ENCODE data around the gene TXLNG. TPM values are rescaled to one million over a fixed set of nuclear protein-coding genes. Genes with fewer than 3 reads are reported as not detected.

TXLNG gene
- total RNA-seq, 2 experiments from 2014 or later = 17.2 to 17.5 TPM

DNA sequence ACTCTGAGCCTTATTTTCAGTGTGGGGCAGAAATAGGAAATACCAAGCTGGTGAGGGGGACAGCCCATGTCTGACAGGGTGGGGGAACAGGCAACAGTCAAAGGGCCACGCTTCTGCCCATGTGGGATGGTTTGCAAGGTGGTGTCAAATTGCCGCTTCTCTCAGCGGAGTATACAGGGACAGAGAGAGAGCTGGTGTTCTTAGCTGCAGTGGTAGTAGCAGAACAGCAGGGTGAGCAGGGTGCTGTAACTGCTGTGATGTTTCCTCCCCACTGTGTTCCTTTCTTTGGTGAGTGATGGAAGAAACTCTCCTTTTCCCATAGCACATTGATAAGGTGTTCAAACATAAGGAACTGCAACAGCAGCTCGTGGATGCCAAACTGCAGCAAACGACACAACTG is 46.0 kb downstream of the TXLNG start:
- ATAC-seq (ENCODE audit: poor library complexity) = no peak
- peaks cover 55% of the 10 kb centered on the region for H3K36me3 ChIP-seq (ENCODE audit: insufficient read depth, low read length)
- Mint-ChIP-seq H3K36me3 (ENCODE audit: low read depth) (peaks cover 66% of the 10 kb centered on the region), H3K9me3 (no peaks in the 10 kb centered on the region), H3K4me3 (no peak overlapping the region), H3K27me3 (no peaks in the 10 kb centered on the region), H3K27ac (peak overlapping the region; percentile 14), H3K4me1 (ENCODE audit: low read depth) (no peaks in the 10 kb centered on the region)
- no peaks in the 10 kb centered on the region for H3K9me3 ChIP-seq (ENCODE audit: control insufficient read depth in 1 of 2, insufficient read depth in 1 of 2, low read length in 2 of 2)
- H3K27ac ChIP-seq (ENCODE audit: low read depth in 1 of 2, low read length in 2 of 2) = no peak overlapping the region
- TF ChIP-seq, protein P1, sequence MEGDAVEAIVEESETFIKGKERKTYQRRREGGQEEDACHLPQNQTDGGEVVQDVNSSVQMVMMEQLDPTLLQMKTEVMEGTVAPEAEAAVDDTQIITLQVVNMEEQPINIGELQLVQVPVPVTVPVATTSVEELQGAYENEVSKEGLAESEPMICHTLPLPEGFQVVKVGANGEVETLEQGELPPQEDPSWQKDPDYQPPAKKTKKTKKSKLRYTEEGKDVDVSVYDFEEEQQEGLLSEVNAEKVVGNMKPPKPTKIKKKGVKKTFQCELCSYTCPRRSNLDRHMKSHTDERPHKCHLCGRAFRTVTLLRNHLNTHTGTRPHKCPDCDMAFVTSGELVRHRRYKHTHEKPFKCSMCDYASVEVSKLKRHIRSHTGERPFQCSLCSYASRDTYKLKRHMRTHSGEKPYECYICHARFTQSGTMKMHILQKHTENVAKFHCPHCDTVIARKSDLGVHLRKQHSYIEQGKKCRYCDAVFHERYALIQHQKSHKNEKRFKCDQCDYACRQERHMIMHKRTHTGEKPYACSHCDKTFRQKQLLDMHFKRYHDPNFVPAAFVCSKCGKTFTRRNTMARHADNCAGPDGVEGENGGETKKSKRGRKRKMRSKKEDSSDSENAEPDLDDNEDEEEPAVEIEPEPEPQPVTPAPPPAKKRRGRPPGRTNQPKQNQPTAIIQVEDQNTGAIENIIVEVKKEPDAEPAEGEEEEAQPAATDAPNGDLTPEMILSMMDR (IDR thresholded peaks at IDR 0.05) = no peak
- no peak for DNase-seq
- POLR2A ChIA-PET = no interaction called here
- no peak overlapping the region for H3K4me3 ChIP-seq (ENCODE audit: low read length)
- CTCF ChIA-PET = no interaction called here
- intact Hi-C loops (cut with DNase I, micrococcal nuclease) = no loop called here
- no peaks in the 10 kb centered on the region for H3K4me1 ChIP-seq (ENCODE audit: insufficient read depth, low read length)
- H3K27me3 ChIP-seq (ENCODE audit: control insufficient read depth in 1 of 2, insufficient read depth in 2 of 2, low read length in 2 of 2) = no peaks in the 10 kb centered on the region

DNA sequence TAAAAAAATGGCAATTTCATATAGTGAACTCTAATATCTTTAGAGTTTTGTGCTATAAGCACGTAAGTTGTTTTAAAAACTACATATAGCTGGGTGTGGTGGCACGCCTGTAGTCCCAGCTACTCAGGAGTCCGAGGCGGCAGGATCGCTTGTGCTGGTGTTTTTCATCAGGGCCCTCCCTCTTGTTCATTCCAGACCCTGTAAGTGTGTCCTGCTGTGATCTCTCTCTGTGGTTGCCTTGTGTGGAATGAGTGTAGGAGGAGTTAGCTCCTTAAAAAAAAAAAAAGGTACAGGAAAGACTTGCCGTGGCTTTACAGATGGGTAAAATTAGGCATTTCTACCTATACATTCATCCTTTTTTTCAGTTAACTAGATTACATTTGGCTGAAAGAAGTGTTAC is 48.5 kb downstream of the TXLNG start:
- ChIA-PET POLR2A (no interaction called here), CTCF (interaction anchor here (1.6 kb wide), 1 partner anchor 9 kb away, joined by 4 read pairs; no protein-coding TSS in a partner anchor)
- no peak overlapping the region for H3K4me3 ChIP-seq (ENCODE audit: low read length)
- H3K27me3 ChIP-seq (ENCODE audit: control insufficient read depth in 1 of 2, insufficient read depth in 2 of 2, low read length in 2 of 2) = no peaks in the 10 kb centered on the region
- Mint-ChIP-seq H3K9me3 (no peaks in the 10 kb centered on the region), H3K27ac (no peak overlapping the region), H3K4me1 (ENCODE audit: low read depth) (no peaks in the 10 kb centered on the region), H3K4me3 (no peak overlapping the region), H3K27me3 (no peaks in the 10 kb centered on the region), H3K36me3 (ENCODE audit: low read depth) (peaks cover 65% of the 10 kb centered on the region)
- intact Hi-C loops (cut with DNase I, micrococcal nuclease) = no loop called here
- ATAC-seq (ENCODE audit: poor library complexity) = no peak
- no peaks in the 10 kb centered on the region for H3K4me1 ChIP-seq (ENCODE audit: insufficient read depth, low read length)
- H3K9me3 ChIP-seq (ENCODE audit: control insufficient read depth in 1 of 2, insufficient read depth in 1 of 2, low read length in 2 of 2) = no peaks in the 10 kb centered on the region
- no peak for DNase-seq
- H3K36me3 ChIP-seq (ENCODE audit: insufficient read depth, low read length) = peaks cover 65% of the 10 kb centered on the region
- H3K27ac ChIP-seq (ENCODE audit: low read depth in 1 of 2, low read length in 2 of 2) = no peak overlapping the region
- TF ChIP-seq, protein P1 (IDR thresholded peaks at IDR 0.05) = no peak

DNA sequence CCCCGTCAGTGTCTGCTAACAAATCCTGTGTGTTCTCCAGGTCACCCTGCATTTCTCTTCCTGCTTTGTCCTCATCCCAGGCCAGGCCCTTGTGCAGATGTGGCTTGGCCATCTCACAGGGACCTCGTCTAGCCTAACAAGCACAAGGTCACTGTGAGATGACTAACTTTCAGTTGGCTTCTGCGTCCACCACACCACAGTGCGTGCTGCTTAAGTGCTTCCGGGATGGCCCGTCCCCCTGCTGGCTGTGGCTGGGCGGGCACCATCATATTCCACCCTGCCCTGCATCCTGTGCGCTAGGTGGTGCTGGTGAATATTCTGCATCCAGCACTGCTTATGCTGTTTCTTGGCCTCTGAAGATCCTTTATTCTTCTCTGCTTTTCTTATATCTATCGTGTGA is 50.1 kb downstream of the TXLNG start:
- peaks cover 66% of the 10 kb centered on the region for H3K36me3 ChIP-seq (ENCODE audit: insufficient read depth, low read length)
- peak in 3 of 14 experiments; percentile 2 to 44 (median 26) for DNase-seq
- ATAC-seq (ENCODE audit: poor library complexity) = peak; percentile 62
- no peak overlapping the region for H3K4me3 ChIP-seq (ENCODE audit: low read length)
- H3K27ac ChIP-seq (ENCODE audit: low read depth in 1 of 2, low read length in 2 of 2) = no peak overlapping the region
- TF ChIP-seq, protein P1 (IDR thresholded peaks at IDR 0.05) = no peak
- H3K9me3 Mint-ChIP-seq = no peaks in the 10 kb centered on the region
- H3K27ac Mint-ChIP-seq = no peak overlapping the region
- H3K4me1 ChIP-seq (ENCODE audit: insufficient read depth, low read length) = no peaks in the 10 kb centered on the region
- POLR2A ChIA-PET = no interaction called here
- H3K27me3 Mint-ChIP-seq = no peaks in the 10 kb centered on the region
- no peak overlapping the region for H3K4me3 Mint-ChIP-seq
- peaks cover 76% of the 10 kb centered on the region for H3K36me3 Mint-ChIP-seq (ENCODE audit: low read depth)
- H3K9me3 ChIP-seq (ENCODE audit: control insufficient read depth in 1 of 2, insufficient read depth in 1 of 2, low read length in 2 of 2) = no peaks in the 10 kb centered on the region
- H3K27me3 ChIP-seq (ENCODE audit: control insufficient read depth in 1 of 2, insufficient read depth in 2 of 2, low read length in 2 of 2) = no peaks in the 10 kb centered on the region
- intact Hi-C loops (cut with DNase I, micrococcal nuclease) = no loop called here
- no peaks in the 10 kb centered on the region for H3K4me1 Mint-ChIP-seq (ENCODE audit: low read depth)
- CTCF ChIA-PET = no interaction called here
